K562 (cell line): ENCODE measurements around the gene XKR7. TPM values are rescaled to one million over a fixed set of nuclear protein-coding genes. Genes with fewer than 3 reads are reported as not detected.
A peak's percentile ranks its signal among the peaks of the same experiment; 100 is the strongest.

Source experiments
- ATF7 ChIP-seq: fragments of 450-650 bp; IDR thresholded peaks from 2 replicates; pipeline ENCODE4 v1.7.1; 2014; ENCODE audit warnings: mild to moderate bottlenecking, moderate library complexity
- ETS2 ChIP-seq: IDR thresholded peaks from 2 replicates; pipeline ENCODE4 v1.6.1; 2016; ENCODE audit warnings: borderline replicate concordance, missing genetic modification characterization, mild to moderate bottlenecking, moderate library complexity, missing compliant biosample characterization; ENCODE audit not compliant: poor library complexity, severe bottlenecking
- NCOA6 ChIP-seq: fragments of 450-650 bp; IDR thresholded peaks from 2 replicates; pipeline ENCODE4 v1.6.1; 2017; ENCODE audit warnings: mild to moderate bottlenecking
- NFIC ChIP-seq: fragments of 450-650 bp; IDR thresholded peaks from 2 replicates; pipeline ENCODE4 v1.6.1; 2017; ENCODE audit warnings: mild to moderate bottlenecking, inconsistent platforms
- PHTF2 ChIP-seq: fragments of 250-450 bp; sonication (Bioruptor Pico); IDR thresholded peaks from 2 replicates; pipeline ENCODE4 v1.5.0; 2021; ENCODE audit warnings: mild to moderate bottlenecking
- RFX5 ChIP-seq: IDR thresholded peaks from 2 replicates; pipeline ENCODE4 v1.6.1; 2011; ENCODE audit warnings: low read depth, mild to moderate bottlenecking, improper control_type of control experiment, low read length
- SMARCB1 ChIP-seq: IDR thresholded peaks from 2 replicates; pipeline ENCODE4 v1.6.1; 2011; ENCODE audit warnings: improper control_type of control experiment, low read depth; ENCODE audit not compliant: insufficient read length
- TBL1XR1 ChIP-seq, 2 experiments: IDR thresholded peaks; 2 replicates each; pipeline ENCODE4 v1.6.1; 2012; ENCODE audit warnings: improper control_type of control experiment in 2 of 2, low read length in 2 of 2, mild to moderate bottlenecking in 1 of 2
- ZBTB7A ChIP-seq: IDR thresholded peaks from 2 replicates; pipeline ENCODE4 v1.6.1; 2011; ENCODE audit warnings: low read depth, mild to moderate bottlenecking, low read length, moderate library complexity, borderline replicate concordance; ENCODE audit not compliant: control insufficient read depth
- polyA plus RNA-seq, 8 experiments: library from polyadenylated mRNA; depleted of rRNA in 4 of 8; stranded (reverse) in 5 of 8; unstranded in 3 of 8; fragments of >200 nt; fragmentation: Nextera tagmentation in 2 of 8; fragmentation: Illumina TruSeq in 1 of 8; extraction: Ambion mirVana in 2 of 8; extraction: Trizol in 1 of 8; gene quantifications; 2 replicates each; pipeline versions ENCODE4 v1.2.1 to v1.2.3, GENCODE V29; 2011 to 2014; ENCODE audit warnings: inconsistent platforms in 1 of 8, missing spikeins in 1 of 8
- total RNA-seq, 7 experiments: library from RNA; depleted of rRNA in 6 of 7; stranded (reverse); fragments of >200 nt in 6 of 7; fragmentation: Illumina TruSeq in 2 of 7; extraction: Trizol in 2 of 7; gene quantifications; 2 replicates each; pipeline versions ENCODE4 v1.2.1 to v1.2.3, GENCODE V29; 2011 to 2021; ENCODE audit warnings: low replicate concordance in 1 of 7
- TF ChIP-seq, protein P1 (sequence below), 2 experiments: fragments of 450-650 bp in 1 of 2; sonication (generic) in 1 of 2; formaldehyde crosslinking in 1 of 2; IDR thresholded peaks; 2 replicates each; pipeline versions ENCODE4 v1.7.1 to v1.9.0; 2016 to 2022; ENCODE audit warnings: inconsistent platforms in 1 of 2, mild to moderate bottlenecking in 1 of 2, missing genetic modification reagents in 1 of 2
- TF ChIP-seq, protein P2 (sequence below): fragments of 450-650 bp; conservative IDR thresholded peaks from 2 replicates; pipeline ENCODE4 v1.6.1; 2016; ENCODE audit warnings: missing genetic modification characterization, low read depth, mild to moderate bottlenecking, missing compliant biosample characterization, moderate library complexity
- TF ChIP-seq, protein P3 (sequence below): fragments of 450-650 bp; IDR thresholded peaks from 2 replicates; pipeline ENCODE4 v1.7.1; 2018; ENCODE audit warnings: mild to moderate bottlenecking, low read depth; ENCODE audit not compliant: partially characterized antibody

XKR7 gene
- total and polyA plus RNA-seq, 9 of the 15 experiments (the other 6 are each of a cell fraction or from before 2014, with no cell fraction given) = 0.02 TPM; not detected in 8

DNA sequence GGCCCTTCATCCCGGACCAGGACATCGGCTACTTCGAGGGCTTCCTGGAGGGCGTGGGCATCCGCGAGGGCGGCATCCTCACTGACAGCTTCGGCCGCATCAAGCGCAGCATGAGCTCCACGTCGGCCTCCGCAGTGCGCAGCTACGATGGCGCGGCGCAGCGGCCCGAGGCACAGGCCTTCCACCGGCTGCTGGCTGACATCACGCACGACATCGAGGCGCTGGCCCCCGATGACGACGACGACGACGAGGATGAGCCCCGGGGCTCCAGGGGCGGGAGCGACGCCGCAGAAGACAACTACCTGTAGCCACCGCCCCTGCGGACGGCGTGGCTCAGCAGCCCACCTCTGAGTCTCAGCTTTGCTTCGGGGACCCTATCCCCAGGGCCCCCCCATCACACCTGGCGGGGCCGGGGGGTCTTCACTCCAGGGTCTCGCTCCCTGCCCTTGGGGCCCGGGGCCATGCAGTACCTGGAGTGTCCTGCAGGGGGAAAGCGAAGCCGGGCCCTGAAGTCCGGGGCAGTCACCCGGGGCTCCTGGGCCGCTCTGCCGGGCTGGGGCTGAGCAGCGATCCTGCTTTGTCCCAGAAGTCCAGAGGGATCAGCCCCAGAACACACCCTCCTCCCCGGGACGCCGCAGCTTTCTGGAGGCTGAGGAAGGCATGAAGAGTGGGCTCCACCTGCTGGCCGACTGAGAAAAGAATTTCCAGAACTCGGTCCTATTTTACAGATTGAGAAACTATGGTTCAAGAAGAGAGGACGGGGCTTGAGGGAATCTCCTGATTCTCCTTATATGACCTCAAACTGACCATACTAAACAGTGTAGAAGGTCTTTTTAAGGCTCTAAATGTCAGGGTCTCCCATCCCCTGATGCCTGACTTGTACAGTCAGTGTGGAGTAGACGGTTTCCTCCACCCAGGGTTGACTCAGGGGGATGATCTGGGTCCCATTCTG is 63.3 kb downstream of the XKR7 start (continued):
- TF ChIP-seq, protein P1, sequence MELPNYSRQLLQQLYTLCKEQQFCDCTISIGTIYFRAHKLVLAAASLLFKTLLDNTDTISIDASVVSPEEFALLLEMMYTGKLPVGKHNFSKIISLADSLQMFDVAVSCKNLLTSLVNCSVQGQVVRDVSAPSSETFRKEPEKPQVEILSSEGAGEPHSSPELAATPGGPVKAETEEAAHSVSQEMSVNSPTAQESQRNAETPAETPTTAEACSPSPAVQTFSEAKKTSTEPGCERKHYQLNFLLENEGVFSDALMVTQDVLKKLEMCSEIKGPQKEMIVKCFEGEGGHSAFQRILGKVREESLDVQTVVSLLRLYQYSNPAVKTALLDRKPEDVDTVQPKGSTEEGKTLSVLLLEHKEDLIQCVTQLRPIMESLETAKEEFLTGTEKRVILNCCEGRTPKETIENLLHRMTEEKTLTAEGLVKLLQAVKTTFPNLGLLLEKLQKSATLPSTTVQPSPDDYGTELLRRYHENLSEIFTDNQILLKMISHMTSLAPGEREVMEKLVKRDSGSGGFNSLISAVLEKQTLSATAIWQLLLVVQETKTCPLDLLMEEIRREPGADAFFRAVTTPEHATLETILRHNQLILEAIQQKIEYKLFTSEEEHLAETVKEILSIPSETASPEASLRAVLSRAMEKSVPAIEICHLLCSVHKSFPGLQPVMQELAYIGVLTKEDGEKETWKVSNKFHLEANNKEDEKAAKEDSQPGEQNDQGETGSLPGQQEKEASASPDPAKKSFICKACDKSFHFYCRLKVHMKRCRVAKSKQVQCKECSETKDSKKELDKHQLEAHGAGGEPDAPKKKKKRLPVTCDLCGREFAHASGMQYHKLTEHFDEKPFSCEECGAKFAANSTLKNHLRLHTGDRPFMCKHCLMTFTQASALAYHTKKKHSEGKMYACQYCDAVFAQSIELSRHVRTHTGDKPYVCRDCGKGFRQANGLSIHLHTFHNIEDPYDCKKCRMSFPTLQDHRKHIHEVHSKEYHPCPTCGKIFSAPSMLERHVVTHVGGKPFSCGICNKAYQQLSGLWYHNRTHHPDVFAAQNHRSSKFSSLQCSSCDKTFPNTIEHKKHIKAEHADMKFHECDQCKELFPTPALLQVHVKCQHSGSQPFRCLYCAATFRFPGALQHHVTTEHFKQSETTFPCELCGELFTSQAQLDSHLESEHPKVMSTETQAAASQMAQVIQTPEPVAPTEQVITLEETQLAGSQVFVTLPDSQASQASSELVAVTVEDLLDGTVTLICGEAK (IDR thresholded peaks at IDR 0.05) = no peak
- TF ChIP-seq, protein P1 (CRISPR knock-in tag; IDR thresholded peaks at IDR 0.05) = no peak
- TF ChIP-seq RFX5 = no peak
- no peak for TF ChIP-seq TBL1XR1 (IDR thresholded peaks at IDR 0.05; ENCODE audit: low read length in 2 of 2)
- no peak for TF ChIP-seq ETS2 (tag)
- peak; percentile 40; the same call in 1 of the 2 replicates for TF ChIP-seq ATF7
- TF ChIP-seq NCOA6 = no peak
- TF ChIP-seq, protein P2, sequence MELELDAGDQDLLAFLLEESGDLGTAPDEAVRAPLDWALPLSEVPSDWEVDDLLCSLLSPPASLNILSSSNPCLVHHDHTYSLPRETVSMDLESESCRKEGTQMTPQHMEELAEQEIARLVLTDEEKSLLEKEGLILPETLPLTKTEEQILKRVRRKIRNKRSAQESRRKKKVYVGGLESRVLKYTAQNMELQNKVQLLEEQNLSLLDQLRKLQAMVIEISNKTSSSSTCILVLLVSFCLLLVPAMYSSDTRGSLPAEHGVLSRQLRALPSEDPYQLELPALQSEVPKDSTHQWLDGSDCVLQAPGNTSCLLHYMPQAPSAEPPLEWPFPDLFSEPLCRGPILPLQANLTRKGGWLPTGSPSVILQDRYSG = no peak
- no peak for TF ChIP-seq SMARCB1
- TF ChIP-seq, protein P3, sequence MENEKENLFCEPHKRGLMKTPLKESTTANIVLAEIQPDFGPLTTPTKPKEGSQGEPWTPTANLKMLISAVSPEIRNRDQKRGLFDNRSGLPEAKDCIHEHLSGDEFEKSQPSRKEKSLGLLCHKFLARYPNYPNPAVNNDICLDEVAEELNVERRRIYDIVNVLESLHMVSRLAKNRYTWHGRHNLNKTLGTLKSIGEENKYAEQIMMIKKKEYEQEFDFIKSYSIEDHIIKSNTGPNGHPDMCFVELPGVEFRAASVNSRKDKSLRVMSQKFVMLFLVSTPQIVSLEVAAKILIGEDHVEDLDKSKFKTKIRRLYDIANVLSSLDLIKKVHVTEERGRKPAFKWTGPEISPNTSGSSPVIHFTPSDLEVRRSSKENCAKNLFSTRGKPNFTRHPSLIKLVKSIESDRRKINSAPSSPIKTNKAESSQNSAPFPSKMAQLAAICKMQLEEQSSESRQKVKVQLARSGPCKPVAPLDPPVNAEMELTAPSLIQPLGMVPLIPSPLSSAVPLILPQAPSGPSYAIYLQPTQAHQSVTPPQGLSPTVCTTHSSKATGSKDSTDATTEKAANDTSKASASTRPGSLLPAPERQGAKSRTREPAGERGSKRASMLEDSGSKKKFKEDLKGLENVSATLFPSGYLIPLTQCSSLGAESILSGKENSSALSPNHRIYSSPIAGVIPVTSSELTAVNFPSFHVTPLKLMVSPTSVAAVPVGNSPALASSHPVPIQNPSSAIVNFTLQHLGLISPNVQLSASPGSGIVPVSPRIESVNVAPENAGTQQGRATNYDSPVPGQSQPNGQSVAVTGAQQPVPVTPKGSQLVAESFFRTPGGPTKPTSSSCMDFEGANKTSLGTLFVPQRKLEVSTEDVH = no peak
- TF ChIP-seq PHTF2 (CRISPR knock-in tag) = no peak
- no peak for TF ChIP-seq NFIC
- TF ChIP-seq ZBTB7A = peak; percentile 88
